Measurements from ENCODE around the gene FGF12. TPM values are rescaled to one million over a fixed set of nuclear protein-coding genes. Genes with fewer than 3 reads are reported as not detected.

The FGF12 gene
- total RNA-seq, 1 donor from 2014 or later, result 3.9 TPM

DNA sequence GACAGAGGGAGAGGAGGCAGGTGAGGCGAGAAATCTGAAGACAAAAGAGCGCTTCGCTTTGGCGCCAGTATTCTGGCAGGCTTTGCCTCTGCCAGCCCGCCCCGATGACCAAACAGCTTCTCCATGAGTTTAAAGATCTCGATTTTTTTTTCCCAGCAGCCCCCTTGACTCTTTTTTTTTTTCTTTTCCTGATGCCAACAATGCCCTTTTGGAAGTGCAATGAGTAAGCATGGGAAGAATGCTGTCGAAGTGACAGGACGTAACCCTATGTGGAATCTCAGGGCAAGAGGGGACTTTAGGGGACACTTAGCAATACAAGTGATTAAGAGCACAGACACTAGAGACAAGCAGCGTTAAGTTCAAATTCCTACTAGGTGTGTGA, 211.7 kb downstream of the FGF12 start:
- Histone ChIP-seq H3K36me3 (no peaks in the 10 kb centered on the region), H3K27ac (no peak overlapping the region), H3K4me1 (peaks cover 15% of the 10 kb centered on the region), H3K9me3 (no peaks in the 10 kb centered on the region), H3K4me3 (no peak overlapping the region), H3K27me3 (ENCODE audit: low read depth) (peaks cover 31% of the 10 kb centered on the region)
- intact Hi-C loops (cut with DNase I), result no loop called here
- DNase-seq (no peak), ATAC-seq (no peak)
- TF ChIP-seq, protein P1, sequence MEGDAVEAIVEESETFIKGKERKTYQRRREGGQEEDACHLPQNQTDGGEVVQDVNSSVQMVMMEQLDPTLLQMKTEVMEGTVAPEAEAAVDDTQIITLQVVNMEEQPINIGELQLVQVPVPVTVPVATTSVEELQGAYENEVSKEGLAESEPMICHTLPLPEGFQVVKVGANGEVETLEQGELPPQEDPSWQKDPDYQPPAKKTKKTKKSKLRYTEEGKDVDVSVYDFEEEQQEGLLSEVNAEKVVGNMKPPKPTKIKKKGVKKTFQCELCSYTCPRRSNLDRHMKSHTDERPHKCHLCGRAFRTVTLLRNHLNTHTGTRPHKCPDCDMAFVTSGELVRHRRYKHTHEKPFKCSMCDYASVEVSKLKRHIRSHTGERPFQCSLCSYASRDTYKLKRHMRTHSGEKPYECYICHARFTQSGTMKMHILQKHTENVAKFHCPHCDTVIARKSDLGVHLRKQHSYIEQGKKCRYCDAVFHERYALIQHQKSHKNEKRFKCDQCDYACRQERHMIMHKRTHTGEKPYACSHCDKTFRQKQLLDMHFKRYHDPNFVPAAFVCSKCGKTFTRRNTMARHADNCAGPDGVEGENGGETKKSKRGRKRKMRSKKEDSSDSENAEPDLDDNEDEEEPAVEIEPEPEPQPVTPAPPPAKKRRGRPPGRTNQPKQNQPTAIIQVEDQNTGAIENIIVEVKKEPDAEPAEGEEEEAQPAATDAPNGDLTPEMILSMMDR (IDR thresholded peaks at IDR 0.05), result no peak

DNA sequence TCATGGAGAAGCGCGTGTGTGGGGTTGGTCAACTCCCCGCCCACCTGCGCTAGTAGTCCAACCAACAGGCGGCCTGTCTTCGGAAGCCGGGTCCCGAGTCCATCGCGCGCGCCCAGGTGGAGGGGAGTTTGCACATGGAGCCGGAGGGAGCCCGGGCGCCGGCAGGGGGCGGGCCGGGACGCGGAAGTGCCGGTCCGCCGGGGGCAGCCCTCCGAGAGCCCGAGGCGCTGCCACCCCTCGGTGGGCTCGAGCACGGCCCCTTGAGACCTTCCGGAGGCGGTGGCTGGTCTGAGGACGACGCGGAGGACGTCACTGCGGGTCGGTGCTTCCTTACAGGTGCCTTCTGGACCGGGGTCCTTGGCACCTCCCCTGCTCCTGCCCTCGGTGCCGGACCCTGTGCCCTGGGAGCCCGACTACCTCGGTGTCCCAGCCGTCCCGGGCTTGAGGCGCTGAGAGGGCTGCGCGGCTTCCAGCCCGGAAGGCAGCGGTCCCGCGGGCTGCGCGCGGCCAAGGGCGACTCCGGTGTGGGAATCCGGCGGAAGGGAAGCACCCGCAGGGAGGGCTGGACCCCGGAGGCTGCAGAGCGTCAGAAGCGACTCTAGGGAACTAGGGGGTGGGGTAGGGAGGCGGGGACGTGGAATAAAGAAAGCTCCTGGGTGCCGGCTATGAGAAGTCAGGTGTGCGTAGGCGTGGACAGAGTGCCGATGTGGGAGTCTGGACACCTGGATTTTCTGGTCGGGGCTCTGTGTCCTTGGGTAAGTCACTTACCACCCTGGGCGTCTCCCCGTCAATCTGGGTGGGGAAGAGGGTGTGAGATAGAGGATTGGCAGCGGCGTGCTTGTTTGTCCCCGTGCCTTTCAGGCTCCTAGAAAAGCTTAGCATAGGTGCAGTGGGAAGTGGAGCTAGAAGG, 212.3 kb downstream of the FGF12 start:
- peak overlapping the region; percentile 46 for H3K4me3 ChIP-seq
- TF ChIP-seq, protein P1 (IDR thresholded peaks at IDR 0.05), result peak; percentile 12
- H3K9me3 ChIP-seq, result no peaks in the 10 kb centered on the region
- H3K27me3 ChIP-seq (ENCODE audit: low read depth), result peaks cover 34% of the 10 kb centered on the region
- peaks cover 15% of the 10 kb centered on the region for H3K4me1 ChIP-seq
- ATAC-seq (peak; percentile 46 to 53), DNase-seq (peak; percentile 42)
- no peak overlapping the region for H3K27ac ChIP-seq
- intact Hi-C loops (cut with DNase I), result no loop called here
- no peaks in the 10 kb centered on the region for H3K36me3 ChIP-seq

GRCh38 chr3:192514081-192514753, 213.1 kb downstream of the FGF12 start:
- H3K27me3 ChIP-seq (ENCODE audit: low read depth), result peaks cover 34% of the 10 kb centered on the region
- intact Hi-C loops (cut with DNase I), result no loop called here
- DNase-seq (no peak), ATAC-seq (peak; percentile 24 to 33)
- no peaks in the 10 kb centered on the region for H3K9me3 ChIP-seq
- no peaks in the 10 kb centered on the region for H3K36me3 ChIP-seq
- TF ChIP-seq, protein P1 (IDR thresholded peaks at IDR 0.05), result no peak
- H3K27ac ChIP-seq, result no peak overlapping the region
- peak overlapping the region; percentile 46 for H3K4me3 ChIP-seq
- peaks cover 15% of the 10 kb centered on the region for H3K4me1 ChIP-seq

DNA sequence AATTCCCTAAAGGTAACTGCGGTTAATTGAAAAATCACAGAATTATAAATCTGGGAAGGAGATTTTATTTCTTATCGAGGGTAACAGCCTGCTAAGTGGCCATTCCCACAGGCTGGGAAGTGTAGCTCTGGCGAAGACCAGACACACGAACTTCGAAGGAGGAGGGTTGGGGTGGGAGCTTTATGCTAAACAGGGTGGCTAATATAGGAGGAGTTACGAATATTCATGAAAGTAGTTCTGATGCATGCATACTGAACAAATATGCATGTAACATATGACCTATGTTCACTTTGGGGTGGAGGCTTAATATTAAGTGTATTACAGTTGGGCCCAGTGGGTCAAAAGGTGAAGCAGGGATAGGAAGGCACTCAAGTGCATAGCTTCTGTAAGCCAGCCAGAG, 221.6 kb downstream of the FGF12 start:
- Histone ChIP-seq H3K27ac (no peak overlapping the region), H3K4me1 (no peaks in the 10 kb centered on the region), H3K36me3 (no peaks in the 10 kb centered on the region), H3K9me3 (no peaks in the 10 kb centered on the region), H3K27me3 (ENCODE audit: low read depth) (peaks cover 4% of the 10 kb centered on the region), H3K4me3 (no peak overlapping the region)
- TF ChIP-seq, protein P1 (IDR thresholded peaks at IDR 0.05), result no peak
- no peak for DNase-seq
- no peak for ATAC-seq
- intact Hi-C loops (cut with DNase I), result no loop called here

DNA sequence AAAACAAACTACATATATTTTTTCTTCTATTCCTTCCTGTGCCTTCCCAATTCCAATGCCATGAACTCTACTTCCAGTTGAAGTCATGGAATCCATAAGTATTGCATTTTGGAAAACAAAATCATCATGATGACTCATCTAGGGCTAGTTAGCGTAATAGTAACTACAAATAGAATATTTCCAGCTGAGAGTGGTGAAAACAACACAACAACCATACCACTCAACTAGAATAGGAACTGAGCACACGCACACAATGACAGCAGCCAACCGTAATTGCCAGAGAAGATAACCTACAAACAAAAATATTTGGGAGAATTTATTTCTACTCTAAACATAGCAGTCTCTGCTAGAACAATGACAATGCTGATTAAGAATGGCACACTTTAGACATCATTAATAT, 225.9 kb downstream of the FGF12 start:
- Histone ChIP-seq H3K4me1 (no peaks in the 10 kb centered on the region), H3K27me3 (ENCODE audit: low read depth) (no peaks in the 10 kb centered on the region), H3K4me3 (no peak overlapping the region), H3K27ac (no peak overlapping the region), H3K36me3 (no peaks in the 10 kb centered on the region), H3K9me3 (no peaks in the 10 kb centered on the region)
- intact Hi-C loops (cut with DNase I), result no loop called here
- DNase-seq, result no peak
- TF ChIP-seq, protein P1 (IDR thresholded peaks at IDR 0.05), result no peak
- ATAC-seq, result no peak
